HepG2 (cell line): ENCODE measurements around the gene NKD1. TPM values are rescaled to one million over a fixed set of nuclear protein-coding genes. Genes with fewer than 3 reads are reported as not detected.

Source experiments
- KLF16 ChIP-seq, 2 experiments: sonication (generic) in 1 of 2; formaldehyde crosslinking in 1 of 2; IDR thresholded peaks; 2 replicates each; pipeline versions ENCODE4 v1.6.1 to v1.8.0; 2016 to 2023; ENCODE audit warnings: missing genetic modification reagents in 2 of 2, missing compliant biosample characterization in 1 of 2
- ZIK1 ChIP-seq: sonication (generic); formaldehyde crosslinking; IDR thresholded peaks from 2 replicates; pipeline ENCODE4 v1.5.0; 2020; ENCODE audit warnings: mild to moderate bottlenecking, low read depth, missing genetic modification reagents, borderline replicate concordance
- ZNF460 ChIP-seq: sonication (generic); formaldehyde crosslinking; IDR thresholded peaks from 2 replicates; pipeline ENCODE4 v1.5.1; 2020; ENCODE audit warnings: missing genetic modification reagents, mild to moderate bottlenecking, borderline replicate concordance
- ZNF484 ChIP-seq: sonication (generic); formaldehyde crosslinking; IDR thresholded peaks from 2 replicates; pipeline ENCODE4 v1.5.1; 2020; ENCODE audit warnings: mild to moderate bottlenecking, low read depth, missing genetic modification reagents, borderline replicate concordance
- ZNF501 ChIP-seq: sonication (generic); formaldehyde crosslinking; IDR thresholded peaks from 2 replicates; pipeline ENCODE4 v1.5.1; 2020; ENCODE audit warnings: mild to moderate bottlenecking, moderate library complexity, missing genetic modification reagents
- ZSCAN29 ChIP-seq: sonication (generic); formaldehyde crosslinking; conservative IDR thresholded peaks from 2 replicates; pipeline ENCODE4 v1.4.0; 2020; ENCODE audit warnings: mild to moderate bottlenecking, missing genetic modification reagents
- polyA plus RNA-seq, 8 experiments: library from polyadenylated mRNA; depleted of rRNA in 3 of 8; stranded (reverse) in 7 of 8; unstranded in 1 of 8; fragments of >200 nt; fragmentation: Illumina TruSeq in 4 of 8; extraction: Trizol in 4 of 8; gene quantifications; 2 replicates each; pipeline versions ENCODE4 v1.2.1 to v1.2.3, GENCODE V29; 2011 to 2016; ENCODE audit warnings: low read depth in 4 of 8, missing spikeins in 1 of 8, mixed read lengths in 1 of 8; ENCODE audit not compliant: insufficient read depth in 1 of 8
- total RNA-seq, 5 experiments: library from RNA; depleted of rRNA; stranded (reverse); fragments of >200 nt; fragmentation: Illumina TruSeq; extraction: Trizol; gene quantifications; 2 replicates each; pipeline ENCODE4 v1.2.3, GENCODE V29; 2016; ENCODE audit warnings: low read depth in 1 of 5
- TF ChIP-seq, protein P1 (sequence below): sonication (generic); formaldehyde crosslinking; IDR thresholded peaks from 2 replicates; pipeline ENCODE4 v1.9.0; 2021; ENCODE audit warnings: mild to moderate bottlenecking, missing genetic modification reagents
- TF ChIP-seq, protein P2 (sequence below): sonication (generic); formaldehyde crosslinking; IDR thresholded peaks from 2 replicates; pipeline ENCODE4 v1.4.0; 2020; ENCODE audit warnings: missing genetic modification reagents
- TF ChIP-seq, protein P3 (sequence below): sonication (generic); formaldehyde crosslinking; IDR thresholded peaks from 2 replicates; pipeline ENCODE4 v1.9.0; 2021; ENCODE audit warnings: missing genetic modification reagents, borderline replicate concordance
- TF ChIP-seq, protein P4 (sequence below): IDR thresholded peaks from 2 replicates; pipeline ENCODE4 v1.6.1; 2016; ENCODE audit warnings: mild to moderate bottlenecking
- TF ChIP-seq, protein P5 (sequence below): sonication (generic); formaldehyde crosslinking; IDR thresholded peaks from 2 replicates; pipeline ENCODE4 v1.5.0; 2020; ENCODE audit warnings: mild to moderate bottlenecking, missing genetic modification reagents, borderline replicate concordance

Gene NKD1
- total and polyA plus RNA-seq, 2 of the 13 experiments (the other 11 are each of a cell fraction or from before 2014, with no cell fraction given): 70.4 to 121 TPM

DNA sequence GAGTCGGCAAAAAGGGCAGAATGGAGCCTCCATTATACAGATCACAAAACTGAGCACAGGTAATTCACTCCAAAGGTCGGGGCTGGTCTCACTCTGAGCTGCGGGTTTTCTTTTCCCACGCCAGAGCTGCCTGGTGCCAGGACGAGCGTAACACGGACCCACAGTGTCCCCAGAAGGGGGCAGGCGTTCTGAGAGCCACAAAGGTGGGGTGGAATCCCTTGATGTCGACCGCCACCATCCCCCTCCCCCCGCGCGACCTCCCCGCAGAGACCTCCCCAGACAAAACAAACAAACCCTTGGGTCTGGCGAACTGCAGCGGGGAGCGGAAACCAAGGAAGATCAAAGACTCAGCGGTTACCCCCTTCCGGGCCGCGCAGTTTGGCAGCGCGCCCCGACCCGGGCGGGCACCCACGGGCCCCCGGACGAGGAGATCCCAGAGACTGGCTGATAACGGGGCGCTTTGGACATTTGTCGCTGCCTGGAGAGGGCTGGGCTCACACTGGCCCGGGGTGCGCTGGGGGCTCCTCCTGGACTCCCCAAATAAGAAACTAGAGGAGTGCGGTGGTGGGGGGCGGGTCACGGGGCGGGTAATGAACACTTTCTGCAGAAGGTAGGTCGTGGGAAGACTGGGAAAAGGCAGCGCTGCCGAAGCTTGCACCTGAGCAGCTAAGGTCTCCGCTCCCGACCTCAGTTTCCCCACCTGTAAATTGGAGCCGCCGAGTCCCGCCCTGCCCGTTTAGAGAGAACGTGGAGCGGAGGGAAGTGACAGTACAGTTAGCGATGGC is 664 bp upstream of the NKD1 start (continued):
- TF ChIP-seq, protein P1, sequence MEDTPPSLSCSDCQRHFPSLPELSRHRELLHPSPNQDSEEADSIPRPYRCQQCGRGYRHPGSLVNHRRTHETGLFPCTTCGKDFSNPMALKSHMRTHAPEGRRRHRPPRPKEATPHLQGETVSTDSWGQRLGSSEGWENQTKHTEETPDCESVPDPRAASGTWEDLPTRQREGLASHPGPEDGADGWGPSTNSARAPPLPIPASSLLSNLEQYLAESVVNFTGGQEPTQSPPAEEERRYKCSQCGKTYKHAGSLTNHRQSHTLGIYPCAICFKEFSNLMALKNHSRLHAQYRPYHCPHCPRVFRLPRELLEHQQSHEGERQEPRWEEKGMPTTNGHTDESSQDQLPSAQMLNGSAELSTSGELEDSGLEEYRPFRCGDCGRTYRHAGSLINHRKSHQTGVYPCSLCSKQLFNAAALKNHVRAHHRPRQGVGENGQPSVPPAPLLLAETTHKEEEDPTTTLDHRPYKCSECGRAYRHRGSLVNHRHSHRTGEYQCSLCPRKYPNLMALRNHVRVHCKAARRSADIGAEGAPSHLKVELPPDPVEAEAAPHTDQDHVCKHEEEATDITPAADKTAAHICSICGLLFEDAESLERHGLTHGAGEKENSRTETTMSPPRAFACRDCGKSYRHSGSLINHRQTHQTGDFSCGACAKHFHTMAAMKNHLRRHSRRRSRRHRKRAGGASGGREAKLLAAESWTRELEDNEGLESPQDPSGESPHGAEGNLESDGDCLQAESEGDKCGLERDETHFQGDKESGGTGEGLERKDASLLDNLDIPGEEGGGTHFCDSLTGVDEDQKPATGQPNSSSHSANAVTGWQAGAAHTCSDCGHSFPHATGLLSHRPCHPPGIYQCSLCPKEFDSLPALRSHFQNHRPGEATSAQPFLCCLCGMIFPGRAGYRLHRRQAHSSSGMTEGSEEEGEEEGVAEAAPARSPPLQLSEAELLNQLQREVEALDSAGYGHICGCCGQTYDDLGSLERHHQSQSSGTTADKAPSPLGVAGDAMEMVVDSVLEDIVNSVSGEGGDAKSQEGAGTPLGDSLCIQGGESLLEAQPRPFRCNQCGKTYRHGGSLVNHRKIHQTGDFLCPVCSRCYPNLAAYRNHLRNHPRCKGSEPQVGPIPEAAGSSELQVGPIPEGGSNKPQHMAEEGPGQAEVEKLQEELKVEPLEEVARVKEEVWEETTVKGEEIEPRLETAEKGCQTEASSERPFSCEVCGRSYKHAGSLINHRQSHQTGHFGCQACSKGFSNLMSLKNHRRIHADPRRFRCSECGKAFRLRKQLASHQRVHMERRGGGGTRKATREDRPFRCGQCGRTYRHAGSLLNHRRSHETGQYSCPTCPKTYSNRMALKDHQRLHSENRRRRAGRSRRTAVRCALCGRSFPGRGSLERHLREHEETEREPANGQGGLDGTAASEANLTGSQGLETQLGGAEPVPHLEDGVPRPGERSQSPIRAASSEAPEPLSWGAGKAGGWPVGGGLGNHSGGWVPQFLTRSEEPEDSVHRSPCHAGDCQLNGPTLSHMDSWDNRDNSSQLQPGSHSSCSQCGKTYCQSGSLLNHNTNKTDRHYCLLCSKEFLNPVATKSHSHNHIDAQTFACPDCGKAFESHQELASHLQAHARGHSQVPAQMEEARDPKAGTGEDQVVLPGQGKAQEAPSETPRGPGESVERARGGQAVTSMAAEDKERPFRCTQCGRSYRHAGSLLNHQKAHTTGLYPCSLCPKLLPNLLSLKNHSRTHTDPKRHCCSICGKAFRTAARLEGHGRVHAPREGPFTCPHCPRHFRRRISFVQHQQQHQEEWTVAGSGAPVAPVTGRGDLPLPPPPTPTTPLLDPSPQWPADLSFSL (CRISPR knock-in tag): no peak
- TF ChIP-seq ZSCAN29 (CRISPR knock-in tag): 0 out of 2 replicates have a peak, but pooled peaks have one; percentile 29
- TF ChIP-seq ZNF484 (CRISPR knock-in tag): no peak
- TF ChIP-seq ZNF501: peak; percentile 92
- TF ChIP-seq, protein P2, sequence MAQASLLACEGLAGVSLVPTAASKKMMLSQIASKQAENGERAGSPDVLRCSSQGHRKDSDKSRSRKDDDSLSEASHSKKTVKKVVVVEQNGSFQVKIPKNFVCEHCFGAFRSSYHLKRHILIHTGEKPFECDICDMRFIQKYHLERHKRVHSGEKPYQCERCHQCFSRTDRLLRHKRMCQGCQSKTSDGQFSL (CRISPR knock-in tag): 0 out of 2 replicates have a peak, but pooled peaks have one; percentile 25
- TF ChIP-seq, protein P3, sequence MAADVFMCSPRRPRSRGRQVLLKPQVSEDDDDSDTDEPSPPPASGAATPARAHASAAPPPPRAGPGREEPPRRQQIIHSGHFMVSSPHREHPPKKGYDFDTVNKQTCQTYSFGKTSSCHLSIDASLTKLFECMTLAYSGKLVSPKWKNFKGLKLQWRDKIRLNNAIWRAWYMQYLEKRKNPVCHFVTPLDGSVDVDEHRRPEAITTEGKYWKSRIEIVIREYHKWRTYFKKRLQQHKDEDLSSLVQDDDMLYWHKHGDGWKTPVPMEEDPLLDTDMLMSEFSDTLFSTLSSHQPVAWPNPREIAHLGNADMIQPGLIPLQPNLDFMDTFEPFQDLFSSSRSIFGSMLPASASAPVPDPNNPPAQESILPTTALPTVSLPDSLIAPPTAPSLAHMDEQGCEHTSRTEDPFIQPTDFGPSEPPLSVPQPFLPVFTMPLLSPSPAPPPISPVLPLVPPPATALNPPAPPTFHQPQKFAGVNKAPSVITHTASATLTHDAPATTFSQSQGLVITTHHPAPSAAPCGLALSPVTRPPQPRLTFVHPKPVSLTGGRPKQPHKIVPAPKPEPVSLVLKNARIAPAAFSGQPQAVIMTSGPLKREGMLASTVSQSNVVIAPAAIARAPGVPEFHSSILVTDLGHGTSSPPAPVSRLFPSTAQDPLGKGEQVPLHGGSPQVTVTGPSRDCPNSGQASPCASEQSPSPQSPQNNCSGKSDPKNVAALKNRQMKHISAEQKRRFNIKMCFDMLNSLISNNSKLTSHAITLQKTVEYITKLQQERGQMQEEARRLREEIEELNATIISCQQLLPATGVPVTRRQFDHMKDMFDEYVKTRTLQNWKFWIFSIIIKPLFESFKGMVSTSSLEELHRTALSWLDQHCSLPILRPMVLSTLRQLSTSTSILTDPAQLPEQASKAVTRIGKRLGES: no peak
- peak in 1 of 2 experiments; percentile 71; a peak in 1 of 4 replicates for TF ChIP-seq KLF16 (CRISPR knock-in tag; IDR thresholded peaks at IDR 0.05)
- TF ChIP-seq, protein P4, sequence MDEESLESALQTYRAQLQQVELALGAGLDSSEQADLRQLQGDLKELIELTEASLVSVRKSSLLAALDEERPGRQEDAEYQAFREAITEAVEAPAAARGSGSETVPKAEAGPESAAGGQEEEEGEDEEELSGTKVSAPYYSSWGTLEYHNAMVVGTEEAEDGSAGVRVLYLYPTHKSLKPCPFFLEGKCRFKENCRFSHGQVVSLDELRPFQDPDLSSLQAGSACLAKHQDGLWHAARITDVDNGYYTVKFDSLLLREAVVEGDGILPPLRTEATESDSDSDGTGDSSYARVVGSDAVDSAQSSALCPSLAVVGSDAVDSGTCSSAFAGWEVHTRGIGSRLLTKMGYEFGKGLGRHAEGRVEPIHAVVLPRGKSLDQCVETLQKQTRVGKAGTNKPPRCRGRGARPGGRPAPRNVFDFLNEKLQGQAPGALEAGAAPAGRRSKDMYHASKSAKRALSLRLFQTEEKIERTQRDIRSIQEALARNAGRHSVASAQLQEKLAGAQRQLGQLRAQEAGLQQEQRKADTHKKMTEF (CRISPR knock-in tag): peak; percentile 95
- TF ChIP-seq ZIK1 (CRISPR knock-in tag): no peak
- TF ChIP-seq ZNF460: no peak
- TF ChIP-seq, protein P5, sequence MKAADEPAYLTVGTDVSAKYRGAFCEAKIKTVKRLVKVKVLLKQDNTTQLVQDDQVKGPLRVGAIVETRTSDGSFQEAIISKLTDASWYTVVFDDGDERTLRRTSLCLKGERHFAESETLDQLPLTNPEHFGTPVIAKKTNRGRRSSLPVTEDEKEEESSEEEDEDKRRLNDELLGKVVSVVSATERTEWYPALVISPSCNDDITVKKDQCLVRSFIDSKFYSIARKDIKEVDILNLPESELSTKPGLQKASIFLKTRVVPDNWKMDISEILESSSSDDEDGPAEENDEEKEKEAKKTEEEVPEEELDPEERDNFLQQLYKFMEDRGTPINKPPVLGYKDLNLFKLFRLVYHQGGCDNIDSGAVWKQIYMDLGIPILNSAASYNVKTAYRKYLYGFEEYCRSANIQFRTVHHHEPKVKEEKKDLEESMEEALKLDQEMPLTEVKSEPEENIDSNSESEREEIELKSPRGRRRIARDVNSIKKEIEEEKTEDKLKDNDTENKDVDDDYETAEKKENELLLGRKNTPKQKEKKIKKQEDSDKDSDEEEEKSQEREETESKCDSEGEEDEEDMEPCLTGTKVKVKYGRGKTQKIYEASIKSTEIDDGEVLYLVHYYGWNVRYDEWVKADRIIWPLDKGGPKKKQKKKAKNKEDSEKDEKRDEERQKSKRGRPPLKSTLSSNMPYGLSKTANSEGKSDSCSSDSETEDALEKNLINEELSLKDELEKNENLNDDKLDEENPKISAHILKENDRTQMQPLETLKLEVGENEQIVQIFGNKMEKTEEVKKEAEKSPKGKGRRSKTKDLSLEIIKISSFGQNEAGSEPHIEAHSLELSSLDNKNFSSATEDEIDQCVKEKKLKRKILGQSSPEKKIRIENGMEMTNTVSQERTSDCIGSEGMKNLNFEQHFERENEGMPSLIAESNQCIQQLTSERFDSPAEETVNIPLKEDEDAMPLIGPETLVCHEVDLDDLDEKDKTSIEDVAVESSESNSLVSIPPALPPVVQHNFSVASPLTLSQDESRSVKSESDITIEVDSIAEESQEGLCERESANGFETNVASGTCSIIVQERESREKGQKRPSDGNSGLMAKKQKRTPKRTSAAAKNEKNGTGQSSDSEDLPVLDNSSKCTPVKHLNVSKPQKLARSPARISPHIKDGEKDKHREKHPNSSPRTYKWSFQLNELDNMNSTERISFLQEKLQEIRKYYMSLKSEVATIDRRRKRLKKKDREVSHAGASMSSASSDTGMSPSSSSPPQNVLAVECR (CRISPR knock-in tag): peak; percentile 57; the same call in 1 of the 2 replicates
